GM13977 (cell line): ENCODE measurements around the gene POLR1C.
"Not testable (repeated sequence)": the region's sequence is repeated elsewhere in the genome, so short reads cannot be mapped to it uniquely, and the experiment has no call there.

ENCODE experiments used
- DNase-seq: peaks from one replicate; pipeline ENCODE4 v3.0.0; 2012; ENCODE audit warnings: low spot score
- in situ Hi-C: fragments of 300-500 bp; cut with MboI; formaldehyde crosslinking; loops from one replicate; pipeline ENCODE4 v1.12.0; 2022; ENCODE audit warnings: low sequenced_read_pairs, low pct_unique_long_range_greater_than_20kb, mixed read lengths, inconsistent platforms; ENCODE audit not compliant: unreplicated experiment
- TF ChIP-seq, protein P1 (sequence below): IDR thresholded peaks from 2 replicates; pipeline ENCODE4 v1.5.1; 2012; ENCODE audit warnings: mild to moderate bottlenecking, control low read depth; ENCODE audit not compliant: insufficient read depth; ENCODE audit errors: extremely low read depth, missing control alignments

The POLR1C gene

GRCh38 chr6:43547222-43547621 lies 30.3 kb downstream of the POLR1C start:
- in situ Hi-C loops, result no loop called here
- no peak for DNase-seq
- TF ChIP-seq, protein P1, sequence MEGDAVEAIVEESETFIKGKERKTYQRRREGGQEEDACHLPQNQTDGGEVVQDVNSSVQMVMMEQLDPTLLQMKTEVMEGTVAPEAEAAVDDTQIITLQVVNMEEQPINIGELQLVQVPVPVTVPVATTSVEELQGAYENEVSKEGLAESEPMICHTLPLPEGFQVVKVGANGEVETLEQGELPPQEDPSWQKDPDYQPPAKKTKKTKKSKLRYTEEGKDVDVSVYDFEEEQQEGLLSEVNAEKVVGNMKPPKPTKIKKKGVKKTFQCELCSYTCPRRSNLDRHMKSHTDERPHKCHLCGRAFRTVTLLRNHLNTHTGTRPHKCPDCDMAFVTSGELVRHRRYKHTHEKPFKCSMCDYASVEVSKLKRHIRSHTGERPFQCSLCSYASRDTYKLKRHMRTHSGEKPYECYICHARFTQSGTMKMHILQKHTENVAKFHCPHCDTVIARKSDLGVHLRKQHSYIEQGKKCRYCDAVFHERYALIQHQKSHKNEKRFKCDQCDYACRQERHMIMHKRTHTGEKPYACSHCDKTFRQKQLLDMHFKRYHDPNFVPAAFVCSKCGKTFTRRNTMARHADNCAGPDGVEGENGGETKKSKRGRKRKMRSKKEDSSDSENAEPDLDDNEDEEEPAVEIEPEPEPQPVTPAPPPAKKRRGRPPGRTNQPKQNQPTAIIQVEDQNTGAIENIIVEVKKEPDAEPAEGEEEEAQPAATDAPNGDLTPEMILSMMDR, result no peak

- in situ Hi-C loops, DNase-seq: not testable (repeated sequence)
These were observed 40.7 kb downstream of the POLR1C start for GRCh38 chr6:43557620-43558019.

GRCh38 chr6:43559328-43559727 lies 42.4 kb downstream of the POLR1C start:
- DNase-seq, result no peak
- TF ChIP-seq, protein P1, result no peak
- in situ Hi-C loops, result no loop called here

- in situ Hi-C loops, result no loop called here
- DNase-seq, result peak; percentile 58
- TF ChIP-seq, protein P1, result no peak
These were observed 54.1 kb downstream of the POLR1C start for GRCh38 chr6:43570876-43571441.
